DLD1 (cell line): Measurements from ENCODE around the gene LDB3.
"Not testable (repeated sequence)": the region's sequence is repeated elsewhere in the genome, so short reads cannot be mapped to it uniquely, and the experiment has no call there.

Source experiments
- in situ Hi-C: cut with HindIII; loops from 2 replicates; pipeline ENCODE4 v1.10.0; 2017; ENCODE audit warnings: low sequenced_read_pairs

LDB3 gene

GRCh38 chr10:86668297-86669165, at the start of gene LDB3:
Gene LDB3 (plus strand): TSS chr10:86668511. CDS start chr10:86668692, 181 bp downstream.
- in situ Hi-C loops, result no loop called here

GRCh38 chr10:86628311-86628710, 40.0 kb upstream of the LDB3 start:
- in situ Hi-C loops, result no loop called here

GRCh38 chr10:86630079-86630478, 38.2 kb upstream of the LDB3 start:
- in situ Hi-C loops, result no loop called here

- in situ Hi-C loops, result no loop called here
Observed at GRCh38 chr10:86632009-86632800, 36.1 kb upstream of the LDB3 start.

GRCh38 chr10:86632951-86633350, 35.4 kb upstream of the LDB3 start:
- in situ Hi-C loops, result no loop called here

- in situ Hi-C loops, result no loop called here
Observed at GRCh38 chr10:86635402-86635801, 32.9 kb upstream of the LDB3 start.

- in situ Hi-C loops, result no loop called here
Observed at GRCh38 chr10:86636311-86636710, 32.0 kb upstream of the LDB3 start.

- in situ Hi-C loops, result no loop called here
Observed at GRCh38 chr10:86642021-86642420, 26.3 kb upstream of the LDB3 start.

GRCh38 chr10:86642499-86642898, 25.8 kb upstream of the LDB3 start:
- in situ Hi-C loops, result no loop called here

- in situ Hi-C loops, result no loop called here
Observed at GRCh38 chr10:86644152-86644793, 24.0 kb upstream of the LDB3 start.

GRCh38 chr10:86644794-86645445, 23.4 kb upstream of the LDB3 start:
- in situ Hi-C loops, result no loop called here

- in situ Hi-C loops, result not testable (repeated sequence)
Observed at GRCh38 chr10:86645621-86646165, 22.6 kb upstream of the LDB3 start.

- in situ Hi-C loops, result no loop called here
Observed at GRCh38 chr10:86646532-86646931, 21.8 kb upstream of the LDB3 start.

- in situ Hi-C loops, result no loop called here
Observed at GRCh38 chr10:86646933-86647332, 21.4 kb upstream of the LDB3 start.

- in situ Hi-C loops, result no loop called here
Observed at GRCh38 chr10:86647773-86648703, 20.3 kb upstream of the LDB3 start.

- in situ Hi-C loops, result no loop called here
Observed at GRCh38 chr10:86648704-86649427, 19.4 kb upstream of the LDB3 start.

GRCh38 chr10:86649471-86650150, 18.7 kb upstream of the LDB3 start:
- in situ Hi-C loops, result no loop called here

GRCh38 chr10:86650151-86650550, 18.2 kb upstream of the LDB3 start:
- in situ Hi-C loops, result no loop called here
